ENCODE results near the gene MRPL33. TPM values are rescaled to one million over a fixed set of nuclear protein-coding genes. Genes with fewer than 3 reads are reported as not detected.

The MRPL33 gene
- total and polyA plus RNA-seq, 2 experiments from 2014 or later = 80.5 to 310 TPM

DNA sequence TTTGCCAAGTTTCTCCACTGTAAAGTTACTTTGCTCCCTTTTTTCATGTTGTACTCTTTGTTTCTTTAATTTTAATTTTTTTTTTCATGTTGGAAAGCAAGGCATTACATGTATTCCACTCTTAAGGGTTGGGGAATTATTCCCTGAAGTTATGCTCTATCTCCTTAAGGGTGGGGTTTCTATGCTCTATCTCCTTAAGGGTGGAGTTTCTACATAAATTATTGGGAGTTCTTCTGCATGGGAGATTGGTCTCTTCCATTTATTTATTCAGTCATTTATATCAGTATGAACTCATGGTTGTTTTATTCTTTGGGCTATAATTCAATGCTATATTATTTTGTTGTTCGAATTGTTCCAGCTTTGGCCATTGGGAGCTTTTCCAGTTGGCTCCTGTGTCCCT lies 11.2 kb downstream of the MRPL33 start:
- 0 out of 2 replicates have a peak, but pooled peaks cover 5% of the 10 kb centered on the region for H3F3A ChIP-seq (replicated peaks; ENCODE audit: low read depth)
- H3K4me2 ChIP-seq = no peak overlapping the region
- DNase-seq (ENCODE audit: low spot score) (no peak), ATAC-seq (no peak)
- Mint-ChIP-seq H3K27me3 (ENCODE audit: insufficient read depth, low read depth, poor library complexity) (peaks cover 3% of the 10 kb centered on the region), H3K4me3 (no peak overlapping the region), H3K9me3 (no peaks in the 10 kb centered on the region), H3K4me1 (no peaks in the 10 kb centered on the region), H3K27ac (no peak overlapping the region), H3K36me3 (ENCODE audit: low read depth) (peaks cover 9% of the 10 kb centered on the region; the same call in 2 of the 3 replicates)
- peaks cover 18% of the 10 kb centered on the region for H4K20me1 ChIP-seq (replicated peaks; ENCODE audit: insufficient read depth)
- no peaks in the 10 kb centered on the region for H3K9me2 ChIP-seq (ENCODE audit: insufficient read depth)
- H3K79me2 ChIP-seq (replicated peaks; ENCODE audit: insufficient read depth) = peaks cover 23% of the 10 kb centered on the region
- H3K27ac ChIP-seq (ENCODE audit: low read depth) = no peak overlapping the region
- no peak overlapping the region for H3K4me3 ChIP-seq
- H3K27me3 ChIP-seq (ENCODE audit: insufficient read depth) = no peaks in the 10 kb centered on the region
- H3K36me3 ChIP-seq (ENCODE audit: insufficient read depth) = no peaks in the 10 kb centered on the region
- TF ChIP-seq, protein P1, sequence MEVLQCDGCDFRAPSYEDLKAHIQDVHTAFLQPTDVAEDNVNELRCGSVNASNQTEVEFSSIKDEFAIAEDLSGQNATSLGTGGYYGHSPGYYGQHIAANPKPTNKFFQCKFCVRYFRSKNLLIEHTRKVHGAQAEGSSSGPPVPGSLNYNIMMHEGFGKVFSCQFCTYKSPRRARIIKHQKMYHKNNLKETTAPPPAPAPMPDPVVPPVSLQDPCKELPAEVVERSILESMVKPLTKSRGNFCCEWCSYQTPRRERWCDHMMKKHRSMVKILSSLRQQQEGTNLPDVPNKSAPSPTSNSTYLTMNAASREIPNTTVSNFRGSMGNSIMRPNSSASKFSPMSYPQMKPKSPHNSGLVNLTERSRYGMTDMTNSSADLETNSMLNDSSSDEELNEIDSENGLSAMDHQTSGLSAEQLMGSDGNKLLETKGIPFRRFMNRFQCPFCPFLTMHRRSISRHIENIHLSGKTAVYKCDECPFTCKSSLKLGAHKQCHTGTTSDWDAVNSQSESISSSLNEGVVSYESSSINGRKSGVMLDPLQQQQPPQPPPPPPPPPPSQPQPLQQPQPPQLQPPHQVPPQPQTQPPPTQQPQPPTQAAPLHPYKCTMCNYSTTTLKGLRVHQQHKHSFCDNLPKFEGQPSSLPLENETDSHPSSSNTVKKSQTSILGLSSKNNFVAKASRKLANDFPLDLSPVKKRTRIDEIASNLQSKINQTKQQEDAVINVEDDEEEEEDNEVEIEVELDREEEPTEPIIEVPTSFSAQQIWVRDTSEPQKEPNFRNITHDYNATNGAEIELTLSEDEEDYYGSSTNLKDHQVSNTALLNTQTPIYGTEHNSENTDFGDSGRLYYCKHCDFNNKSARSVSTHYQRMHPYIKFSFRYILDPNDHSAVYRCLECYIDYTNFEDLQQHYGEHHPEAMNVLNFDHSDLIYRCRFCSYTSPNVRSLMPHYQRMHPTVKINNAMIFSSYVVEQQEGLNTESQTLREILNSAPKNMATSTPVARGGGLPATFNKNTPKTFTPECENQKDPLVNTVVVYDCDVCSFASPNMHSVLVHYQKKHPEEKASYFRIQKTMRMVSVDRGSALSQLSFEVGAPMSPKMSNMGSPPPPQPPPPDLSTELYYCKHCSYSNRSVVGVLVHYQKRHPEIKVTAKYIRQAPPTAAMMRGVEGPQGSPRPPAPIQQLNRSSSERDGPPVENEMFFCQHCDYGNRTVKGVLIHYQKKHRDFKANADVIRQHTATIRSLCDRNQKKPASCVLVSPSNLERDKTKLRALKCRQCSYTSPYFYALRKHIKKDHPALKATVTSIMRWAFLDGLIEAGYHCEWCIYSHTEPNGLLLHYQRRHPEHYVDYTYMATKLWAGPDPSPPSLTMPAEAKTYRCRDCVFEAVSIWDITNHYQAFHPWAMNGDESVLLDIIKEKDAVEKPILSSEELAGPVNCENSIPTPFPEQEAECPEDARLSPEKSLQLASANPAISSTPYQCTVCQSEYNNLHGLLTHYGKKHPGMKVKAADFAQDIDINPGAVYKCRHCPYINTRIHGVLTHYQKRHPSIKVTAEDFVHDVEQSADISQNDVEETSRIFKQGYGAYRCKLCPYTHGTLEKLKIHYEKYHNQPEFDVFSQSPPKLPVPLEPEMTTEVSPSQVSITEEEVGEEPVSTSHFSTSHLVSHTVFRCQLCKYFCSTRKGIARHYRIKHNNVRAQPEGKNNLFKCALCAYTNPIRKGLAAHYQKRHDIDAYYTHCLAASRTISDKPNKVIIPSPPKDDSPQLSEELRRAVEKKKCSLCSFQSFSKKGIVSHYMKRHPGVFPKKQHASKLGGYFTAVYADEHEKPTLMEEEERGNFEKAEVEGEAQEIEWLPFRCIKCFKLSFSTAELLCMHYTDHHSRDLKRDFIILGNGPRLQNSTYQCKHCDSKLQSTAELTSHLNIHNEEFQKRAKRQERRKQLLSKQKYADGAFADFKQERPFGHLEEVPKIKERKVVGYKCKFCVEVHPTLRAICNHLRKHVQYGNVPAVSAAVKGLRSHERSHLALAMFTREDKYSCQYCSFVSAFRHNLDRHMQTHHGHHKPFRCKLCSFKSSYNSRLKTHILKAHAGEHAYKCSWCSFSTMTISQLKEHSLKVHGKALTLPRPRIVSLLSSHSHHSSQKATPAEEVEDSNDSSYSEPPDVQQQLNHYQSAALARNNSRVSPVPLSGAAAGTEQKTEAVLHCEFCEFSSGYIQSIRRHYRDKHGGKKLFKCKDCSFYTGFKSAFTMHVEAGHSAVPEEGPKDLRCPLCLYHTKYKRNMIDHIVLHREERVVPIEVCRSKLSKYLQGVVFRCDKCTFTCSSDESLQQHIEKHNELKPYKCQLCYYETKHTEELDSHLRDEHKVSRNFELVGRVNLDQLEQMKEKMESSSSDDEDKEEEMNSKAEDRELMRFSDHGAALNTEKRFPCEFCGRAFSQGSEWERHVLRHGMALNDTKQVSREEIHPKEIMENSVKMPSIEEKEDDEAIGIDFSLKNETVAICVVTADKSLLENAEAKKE (CRISPR knock-in tag; IDR thresholded peaks at IDR 0.05) = no peak
- no peak for TF ChIP-seq ZNF114 (CRISPR knock-in tag; IDR thresholded peaks at IDR 0.05)
- no peak overlapping the region for H2AFZ ChIP-seq
- no peaks in the 10 kb centered on the region for H3K4me1 ChIP-seq (ENCODE audit: insufficient read depth)

DNA sequence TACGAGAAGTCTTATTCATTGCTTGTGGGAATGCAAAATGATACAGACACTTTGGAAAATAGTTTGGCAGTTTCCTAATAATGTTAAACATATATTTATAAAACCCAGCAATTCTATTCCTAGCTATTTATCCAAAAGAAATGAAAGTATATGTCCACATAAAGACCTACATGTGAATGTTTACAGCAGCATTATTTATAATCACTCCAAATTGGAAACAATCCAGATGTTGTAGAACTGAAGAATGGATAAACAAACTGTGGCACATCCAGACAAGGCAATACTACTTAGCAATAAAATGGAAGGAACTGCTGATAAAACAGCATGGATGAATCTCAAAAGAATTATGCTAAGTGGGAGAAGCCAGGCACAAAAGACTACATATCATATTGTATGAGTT lies 19.3 kb downstream of the MRPL33 start:
- ATAC-seq (no peak), DNase-seq (ENCODE audit: low spot score) (no peak)
- no peak overlapping the region for H3K4me3 Mint-ChIP-seq
- H2AFZ ChIP-seq = no peak overlapping the region
- H3K36me3 Mint-ChIP-seq (ENCODE audit: low read depth) = no peaks in the 10 kb centered on the region
- peaks cover 4% of the 10 kb centered on the region for H3K27me3 Mint-ChIP-seq (ENCODE audit: insufficient read depth, low read depth, poor library complexity)
- no peaks in the 10 kb centered on the region for H3K4me1 ChIP-seq (ENCODE audit: insufficient read depth)
- H3F3A ChIP-seq (replicated peaks; ENCODE audit: low read depth) = no peaks in the 10 kb centered on the region
- no peak overlapping the region for H3K27ac Mint-ChIP-seq
- no peaks in the 10 kb centered on the region for H3K9me2 ChIP-seq (ENCODE audit: insufficient read depth)
- H3K36me3 ChIP-seq (ENCODE audit: insufficient read depth) = no peaks in the 10 kb centered on the region
- no peaks in the 10 kb centered on the region; the same call in 1 of the 3 replicates for H3K9me3 Mint-ChIP-seq
- no peaks in the 10 kb centered on the region for H3K4me1 Mint-ChIP-seq
- H4K20me1 ChIP-seq (replicated peaks; ENCODE audit: insufficient read depth) = no peaks in the 10 kb centered on the region
- H3K27ac ChIP-seq (ENCODE audit: low read depth) = no peak overlapping the region
- no peak overlapping the region for H3K4me3 ChIP-seq
- no peak overlapping the region for H3K4me2 ChIP-seq
- H3K79me2 ChIP-seq (replicated peaks; ENCODE audit: insufficient read depth) = no peaks in the 10 kb centered on the region
- no peaks in the 10 kb centered on the region for H3K27me3 ChIP-seq (ENCODE audit: insufficient read depth)
- TF ChIP-seq POLR2AphosphoS5 (IDR thresholded peaks at IDR 0.05; ENCODE audit: low read depth) = no peak
- TF ChIP-seq CREB1 (CRISPR knock-in tag; IDR thresholded peaks at IDR 0.05; ENCODE audit: low read depth) = no peak
- TF ChIP-seq ZNF331 (CRISPR knock-in tag; IDR thresholded peaks at IDR 0.05; ENCODE audit: low read depth) = no peak
- TF ChIP-seq EZH2phosphoT487 (IDR thresholded peaks at IDR 0.05; ENCODE audit: unreplicated experiment) = no peak
- TF ChIP-seq, protein P2, sequence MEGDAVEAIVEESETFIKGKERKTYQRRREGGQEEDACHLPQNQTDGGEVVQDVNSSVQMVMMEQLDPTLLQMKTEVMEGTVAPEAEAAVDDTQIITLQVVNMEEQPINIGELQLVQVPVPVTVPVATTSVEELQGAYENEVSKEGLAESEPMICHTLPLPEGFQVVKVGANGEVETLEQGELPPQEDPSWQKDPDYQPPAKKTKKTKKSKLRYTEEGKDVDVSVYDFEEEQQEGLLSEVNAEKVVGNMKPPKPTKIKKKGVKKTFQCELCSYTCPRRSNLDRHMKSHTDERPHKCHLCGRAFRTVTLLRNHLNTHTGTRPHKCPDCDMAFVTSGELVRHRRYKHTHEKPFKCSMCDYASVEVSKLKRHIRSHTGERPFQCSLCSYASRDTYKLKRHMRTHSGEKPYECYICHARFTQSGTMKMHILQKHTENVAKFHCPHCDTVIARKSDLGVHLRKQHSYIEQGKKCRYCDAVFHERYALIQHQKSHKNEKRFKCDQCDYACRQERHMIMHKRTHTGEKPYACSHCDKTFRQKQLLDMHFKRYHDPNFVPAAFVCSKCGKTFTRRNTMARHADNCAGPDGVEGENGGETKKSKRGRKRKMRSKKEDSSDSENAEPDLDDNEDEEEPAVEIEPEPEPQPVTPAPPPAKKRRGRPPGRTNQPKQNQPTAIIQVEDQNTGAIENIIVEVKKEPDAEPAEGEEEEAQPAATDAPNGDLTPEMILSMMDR (conservative IDR thresholded peaks at IDR 0.05; ENCODE audit: low read depth in 2 of 2) = no peak
- TF ChIP-seq EZH2 (IDR thresholded peaks at IDR 0.05; ENCODE audit: low read depth, unreplicated experiment) = no peak
- no peak for TF ChIP-seq NANOG (IDR thresholded peaks at IDR 0.05; ENCODE audit: borderline replicate concordance)
- no peak for TF ChIP-seq STAT1 (IDR thresholded peaks at IDR 0.05; ENCODE audit: unreplicated experiment)
